Activated CD8-positive, alpha-beta memory T cell treated with anti-CD3 and anti-CD28 coated beads, Interleukin-2, amount 50 U/mL, for 24 hours (primary cell): ENCODE data around the gene ACVR1C.
"Not testable (repeated sequence)": the region's sequence is repeated elsewhere in the genome, so short reads cannot be mapped to it uniquely, and the experiment has no call there.

Experiments used
- DNase-seq: peaks from one replicate; pipeline ENCODE4 v3.0.0-alpha.2; 2020; ENCODE audit errors: extremely low read depth

The ACVR1C gene

GRCh38 chr2:157574165-157574564 is 54.5 kb downstream of the ACVR1C start:
- no peak for DNase-seq

- no peak for DNase-seq
These were observed 55.9 kb downstream of the ACVR1C start for GRCh38 chr2:157572725-157573124.

GRCh38 chr2:157566623-157567022 is 62.0 kb downstream of the ACVR1C start:
- not testable (repeated sequence) for DNase-seq

- DNase-seq = not testable (repeated sequence)
These were observed 62.6 kb downstream of the ACVR1C start for GRCh38 chr2:157566113-157566512.

DNA sequence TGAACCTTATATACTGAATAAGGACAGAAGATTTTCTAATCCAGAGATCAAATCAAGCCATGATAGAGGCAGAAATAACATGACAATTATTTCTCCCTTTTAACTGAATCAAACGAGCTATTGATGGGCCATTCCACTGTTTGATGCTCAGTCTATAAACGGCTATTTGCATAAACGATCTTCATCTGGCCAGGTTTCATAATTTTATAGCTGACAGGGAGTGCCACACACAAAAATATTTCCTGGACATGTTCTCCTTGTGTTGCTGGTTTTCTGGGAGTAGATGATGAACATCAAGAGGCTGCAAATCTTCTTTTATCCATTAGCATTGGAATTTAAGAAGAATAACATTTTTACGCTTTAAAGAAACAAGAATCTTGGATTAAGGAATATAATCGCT is 63.1 kb downstream of the ACVR1C start:
- no peak for DNase-seq

- DNase-seq = no peak
These were observed 68.8 kb downstream of the ACVR1C start for GRCh38 chr2:157559890-157560289.

DNA sequence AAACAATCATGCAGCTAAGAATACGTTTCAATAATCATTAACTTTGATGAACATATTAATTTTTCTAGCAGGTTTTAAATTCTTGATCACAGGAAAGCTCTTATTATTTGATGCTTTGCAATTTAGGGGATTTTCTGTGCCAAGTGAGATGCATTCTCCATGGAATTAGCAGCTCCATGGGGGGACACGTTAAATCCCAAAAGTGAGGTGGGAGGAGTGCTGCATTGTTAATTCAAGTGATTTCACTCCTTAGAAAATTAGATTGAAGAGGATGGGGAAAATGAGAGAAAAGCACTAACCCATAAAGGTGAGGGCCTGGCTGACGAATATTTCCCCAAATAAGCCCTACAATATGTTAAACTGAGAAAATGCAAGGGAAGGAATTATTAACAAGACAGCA is 69.2 kb downstream of the ACVR1C start:
- DNase-seq = no peak

DNA sequence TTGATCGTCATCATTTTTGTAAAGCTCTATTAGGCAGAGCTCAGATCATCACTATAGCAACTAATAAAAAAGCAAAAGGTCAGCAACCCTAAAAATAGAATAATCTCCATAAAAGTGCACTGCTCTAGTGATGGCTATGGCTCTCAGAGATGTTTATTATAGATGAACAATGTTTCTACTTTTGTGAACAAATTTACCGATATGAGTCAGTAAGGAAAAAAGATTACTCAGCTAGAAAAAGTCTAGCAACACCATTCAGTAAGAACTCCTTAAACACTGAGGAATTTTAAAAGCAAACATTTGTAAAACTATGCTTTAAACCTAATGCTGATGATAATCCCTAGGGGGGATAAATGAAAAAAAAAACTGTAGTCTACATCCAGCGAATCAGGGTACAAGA is 69.6 kb downstream of the ACVR1C start:
- no peak for DNase-seq

GRCh38 chr2:157557770-157558169 is 70.9 kb downstream of the ACVR1C start:
- no peak for DNase-seq

DNA sequence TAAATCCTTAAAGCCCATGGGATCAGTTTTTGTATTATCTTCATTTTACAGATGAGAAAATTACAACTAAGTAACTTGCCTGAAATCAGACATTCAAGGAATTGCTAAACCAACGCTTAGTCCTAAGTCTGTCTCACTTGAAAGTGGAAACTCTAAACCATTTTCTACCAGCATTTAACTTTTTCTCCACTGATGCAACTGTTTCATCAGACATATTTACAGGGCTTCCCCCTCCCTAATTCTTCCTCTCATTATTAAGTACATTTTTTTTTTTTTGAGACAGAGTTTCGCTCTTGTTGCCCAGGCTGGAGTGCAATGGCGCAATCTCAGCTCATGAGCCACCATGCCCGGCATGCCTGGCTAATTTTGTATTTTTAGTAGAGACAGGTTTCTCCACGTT is 88.6 kb downstream of the ACVR1C start:
- DNase-seq = no peak

- no peak for DNase-seq
These were observed 90.6 kb downstream of the ACVR1C start for GRCh38 chr2:157538064-157538463.

- no peak for DNase-seq
These were observed 91.8 kb downstream of the ACVR1C start for GRCh38 chr2:157536815-157537214.

GRCh38 chr2:157528963-157529751 is 99.5 kb downstream of the ACVR1C start:
- DNase-seq = no peak

- DNase-seq = no peak
These were observed 102.6 kb downstream of the ACVR1C start for GRCh38 chr2:157526070-157526469.

- DNase-seq = no peak
These were observed 105.1 kb downstream of the ACVR1C start for GRCh38 chr2:157523270-157524247.

DNA sequence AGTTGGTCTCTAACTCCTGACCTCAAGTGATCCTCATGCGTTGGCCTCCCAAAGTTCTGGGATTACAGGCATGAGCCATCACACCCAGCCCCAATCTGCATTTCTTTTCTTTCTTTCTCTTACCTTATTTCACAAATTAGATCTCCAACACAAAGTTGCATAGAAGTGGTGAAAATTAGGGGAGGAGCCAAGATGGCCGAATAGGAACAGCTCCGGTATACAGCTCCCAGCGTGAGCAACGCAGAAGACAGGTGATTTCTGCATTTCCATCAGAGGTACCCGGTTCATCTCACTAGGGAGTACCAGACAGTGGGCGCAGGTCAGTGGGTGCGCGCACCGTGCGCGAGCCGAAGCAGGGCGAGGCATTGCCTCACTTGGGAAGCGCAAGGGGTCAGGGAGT is 113.7 kb downstream of the ACVR1C start:
- DNase-seq = not testable (repeated sequence)

GRCh38 chr2:157509744-157510143 is 118.9 kb downstream of the ACVR1C start:
- DNase-seq = no peak

- no peak for DNase-seq
These were observed 120.0 kb downstream of the ACVR1C start for GRCh38 chr2:157508676-157509075.

- no peak for DNase-seq
These were observed 122.1 kb downstream of the ACVR1C start for GRCh38 chr2:157506586-157506985.

DNA sequence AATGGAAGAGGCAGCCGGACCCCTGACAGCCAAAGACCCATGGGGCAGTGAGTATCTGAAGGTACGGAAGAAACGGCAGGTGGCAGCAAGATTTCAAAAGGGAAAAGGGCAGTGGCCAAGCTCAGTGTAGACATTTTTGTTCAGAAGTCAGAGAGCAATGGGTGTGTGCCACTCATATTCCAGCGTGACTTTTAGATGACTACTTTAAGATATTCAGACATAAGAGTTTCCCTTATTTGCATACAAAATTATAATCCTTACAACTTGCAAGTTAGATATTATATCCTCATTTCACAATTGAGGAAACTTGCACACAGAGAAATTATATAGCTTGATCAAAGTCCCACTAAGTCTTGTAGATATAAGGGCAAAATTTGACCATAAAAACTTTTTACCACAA is 124.0 kb downstream of the ACVR1C start:
- no peak for DNase-seq

DNA sequence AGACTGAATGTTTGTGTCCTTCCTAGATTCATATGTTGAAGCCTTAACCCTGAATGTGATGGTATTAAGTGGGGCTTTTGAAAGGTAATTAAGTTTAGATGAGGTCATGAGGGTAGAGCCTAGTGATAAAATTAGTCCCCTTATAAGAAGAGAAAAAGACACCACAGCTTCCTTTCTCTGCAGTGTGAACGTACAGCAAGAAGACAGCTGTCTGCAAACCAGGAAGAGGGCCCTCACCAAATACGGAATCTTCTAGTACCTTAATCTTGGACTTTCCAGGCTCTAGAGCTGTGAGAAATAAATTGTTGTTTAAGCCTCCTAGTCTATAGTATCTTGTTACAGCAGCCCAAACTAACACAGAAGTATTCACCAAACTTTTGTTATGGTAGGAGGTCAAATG is 127.6 kb downstream of the ACVR1C start:
- DNase-seq = no peak

GRCh38 chr2:157500334-157500733 is 128.3 kb downstream of the ACVR1C start:
- no peak for DNase-seq

DNA sequence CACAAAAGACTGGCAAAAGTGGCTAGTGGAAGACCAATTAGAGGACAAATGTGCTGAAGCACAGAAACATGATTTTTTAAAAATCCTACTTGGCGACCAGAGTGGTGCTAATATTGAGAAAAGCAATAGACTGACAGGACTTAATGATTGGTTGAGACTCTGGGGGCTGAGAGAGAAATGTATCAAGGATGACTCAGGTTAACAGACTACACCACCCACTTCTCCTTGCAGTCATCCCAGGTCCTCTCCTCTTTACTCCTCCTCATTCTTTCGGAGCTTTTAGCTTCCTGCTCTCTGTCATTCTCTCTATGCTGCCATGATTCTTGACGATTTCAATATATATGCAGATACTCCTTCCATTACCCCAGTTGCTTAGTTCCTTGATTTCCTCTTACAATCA is 130.2 kb downstream of the ACVR1C start:
- no peak for DNase-seq
